Measurements from ENCODE around the gene NUP62CL. TPM values are rescaled to one million over a fixed set of nuclear protein-coding genes. Genes with fewer than 3 reads are reported as not detected.
A peak's percentile ranks its signal among the peaks of the same experiment; 100 is the strongest.

The NUP62CL gene
- total and polyA plus RNA-seq, 9 donors = 0.36 to 0.85 (median 0.50) TPM

DNA sequence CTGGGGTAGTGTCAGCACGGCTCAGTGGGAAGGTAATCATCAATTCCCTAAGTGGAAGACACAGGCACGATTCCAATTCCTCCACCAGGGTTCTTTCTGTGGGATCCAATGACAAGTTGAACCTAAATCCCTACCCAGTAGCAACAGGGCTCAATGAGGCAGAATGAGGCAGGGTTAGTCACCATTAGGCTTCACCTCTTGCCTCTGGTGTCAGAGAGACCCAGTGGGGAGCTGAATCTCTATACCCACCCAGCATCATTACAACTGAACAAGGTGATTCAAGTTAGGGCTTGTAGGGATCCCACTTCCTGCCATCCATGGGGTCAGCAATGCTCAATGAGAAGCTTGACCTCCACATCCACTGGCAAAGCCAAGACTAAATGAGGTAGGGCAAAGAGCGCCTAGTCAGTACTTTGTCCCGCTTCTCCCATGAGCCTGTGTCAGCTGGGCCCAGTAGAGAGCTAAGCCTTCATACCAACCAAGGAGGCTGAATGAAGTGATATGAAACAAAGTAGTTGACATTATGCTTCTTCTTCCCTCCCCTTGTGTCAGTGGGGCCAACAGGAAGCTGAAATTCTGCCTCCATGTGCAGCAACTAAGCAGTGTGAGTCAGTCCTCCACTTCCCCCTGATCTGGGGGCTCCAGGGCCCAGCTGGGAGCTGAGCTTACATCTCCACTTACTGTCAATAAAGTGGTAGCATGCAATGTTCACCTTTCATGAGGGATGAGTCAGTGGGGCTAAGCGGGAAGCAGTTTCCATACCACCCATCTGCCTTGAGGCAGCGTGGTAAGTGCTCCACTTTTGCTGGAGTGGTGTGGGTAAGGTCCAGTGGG, 51.2 kb downstream of the NUP62CL start:
- 80% methylated on average over 1 of the region's 6 CpGs for WGBS (ENCODE audit: insufficient coverage)
- H3K4me1 ChIP-seq (ENCODE audit: control insufficient read depth, insufficient read depth, low read length) = no peaks in the 10 kb centered on the region
- no peak for DNase-seq
- H3K27ac ChIP-seq (ENCODE audit: low read length) = no peak overlapping the region
- no peaks in the 10 kb centered on the region for H3K9me3 ChIP-seq (replicated peaks; ENCODE audit: control insufficient read depth, low read depth, low read length)
- H3K36me3 ChIP-seq (ENCODE audit: control insufficient read depth, insufficient read depth, low read length) = no peaks in the 10 kb centered on the region
- no peak overlapping the region for H3K4me3 ChIP-seq (ENCODE audit: low read length)
- H3K27me3 ChIP-seq (ENCODE audit: control insufficient read depth, insufficient read depth, low read length) = peaks cover 14% of the 10 kb centered on the region

DNA sequence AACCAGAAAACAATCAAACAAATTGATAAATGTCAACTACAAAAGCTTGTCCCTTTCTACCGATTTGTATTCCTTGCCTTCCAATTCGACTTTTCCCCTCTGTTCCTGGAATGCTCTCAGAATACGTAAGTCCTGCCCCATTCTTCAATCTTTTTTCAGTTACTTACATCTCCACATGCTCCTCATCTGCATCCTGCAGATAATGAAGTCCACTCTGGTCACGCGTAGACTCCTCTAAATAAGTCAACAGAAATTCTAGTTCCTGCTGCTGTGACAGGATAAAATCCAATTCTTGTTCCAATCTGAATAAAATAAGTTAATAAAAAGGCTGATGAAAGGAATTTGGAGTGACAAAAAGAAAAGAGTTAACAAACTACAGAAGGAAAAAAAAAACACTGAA, 53.2 kb downstream of the NUP62CL start:
- no peaks in the 10 kb centered on the region for H3K36me3 ChIP-seq (ENCODE audit: control insufficient read depth, insufficient read depth, low read length)
- H3K4me1 ChIP-seq (ENCODE audit: control insufficient read depth, insufficient read depth, low read length) = no peaks in the 10 kb centered on the region
- 51% methylated on average over 3 of the region's 5 CpGs for WGBS (ENCODE audit: insufficient coverage)
- no peak overlapping the region for H3K27ac ChIP-seq (ENCODE audit: low read length)
- no peaks in the 10 kb centered on the region for H3K9me3 ChIP-seq (replicated peaks; ENCODE audit: control insufficient read depth, low read depth, low read length)
- peaks cover 14% of the 10 kb centered on the region for H3K27me3 ChIP-seq (ENCODE audit: control insufficient read depth, insufficient read depth, low read length)
- no peak for DNase-seq
- H3K4me3 ChIP-seq (ENCODE audit: low read length) = no peak overlapping the region

DNA sequence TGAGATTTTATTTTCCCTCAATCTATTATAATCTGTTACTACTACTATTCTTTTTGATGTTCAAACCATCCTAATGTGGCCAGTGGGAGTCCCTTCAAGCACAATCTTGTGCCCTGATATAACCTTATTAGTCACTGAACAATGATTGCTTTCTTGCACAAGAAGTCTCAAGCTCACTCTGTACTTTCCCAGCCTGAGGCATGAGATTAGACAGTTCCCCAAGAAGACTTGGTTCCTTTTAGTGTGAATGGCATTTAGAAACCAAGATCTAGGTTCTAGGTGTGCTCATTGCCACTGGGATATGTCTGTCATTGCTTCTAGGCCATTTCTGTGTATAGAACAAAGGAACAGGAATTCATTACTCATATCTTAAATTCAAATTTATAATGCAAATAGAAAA, 59.6 kb downstream of the NUP62CL start:
- Histone ChIP-seq H3K36me3 (ENCODE audit: control insufficient read depth, insufficient read depth, low read length) (no peaks in the 10 kb centered on the region), H3K4me1 (ENCODE audit: control insufficient read depth, insufficient read depth, low read length) (no peaks in the 10 kb centered on the region), H3K27ac (ENCODE audit: low read length) (no peak overlapping the region), H3K9me3 (replicated peaks; ENCODE audit: control insufficient read depth, low read depth, low read length) (no peaks in the 10 kb centered on the region), H3K4me3 (ENCODE audit: low read length) (no peak overlapping the region), H3K27me3 (ENCODE audit: control insufficient read depth, insufficient read depth, low read length) (peaks cover 6% of the 10 kb centered on the region)
- no peak for DNase-seq

DNA sequence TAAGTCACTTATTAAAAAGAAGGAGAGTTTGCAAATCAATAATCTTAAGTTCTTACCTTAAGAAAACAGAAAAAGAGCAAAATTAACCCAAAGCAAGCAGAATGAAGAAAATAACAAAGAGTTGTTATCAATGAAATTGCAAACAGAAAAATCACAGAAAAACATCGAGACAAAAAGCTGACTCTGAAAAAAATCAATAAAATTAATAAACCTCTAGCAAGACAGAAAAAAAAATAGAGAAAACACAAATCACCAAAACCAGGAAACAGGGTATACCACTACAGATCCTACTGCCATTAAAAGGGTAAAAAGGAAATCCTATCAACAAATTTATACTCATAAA, 70.3 kb downstream of the NUP62CL start:
- Histone ChIP-seq H3K9me3 (replicated peaks; ENCODE audit: control insufficient read depth, low read depth, low read length) (no peaks in the 10 kb centered on the region), H3K27me3 (ENCODE audit: control insufficient read depth, insufficient read depth, low read length) (peaks cover 3% of the 10 kb centered on the region), H3K4me1 (ENCODE audit: control insufficient read depth, insufficient read depth, low read length) (no peaks in the 10 kb centered on the region), H3K4me3 (ENCODE audit: low read length) (no peak overlapping the region), H3K36me3 (ENCODE audit: control insufficient read depth, insufficient read depth, low read length) (no peaks in the 10 kb centered on the region), H3K27ac (ENCODE audit: low read length) (no peak overlapping the region)
- no peak for DNase-seq
- no CpG with 5 or more reads among the region's 1 CpG for WGBS (ENCODE audit: insufficient coverage)

DNA sequence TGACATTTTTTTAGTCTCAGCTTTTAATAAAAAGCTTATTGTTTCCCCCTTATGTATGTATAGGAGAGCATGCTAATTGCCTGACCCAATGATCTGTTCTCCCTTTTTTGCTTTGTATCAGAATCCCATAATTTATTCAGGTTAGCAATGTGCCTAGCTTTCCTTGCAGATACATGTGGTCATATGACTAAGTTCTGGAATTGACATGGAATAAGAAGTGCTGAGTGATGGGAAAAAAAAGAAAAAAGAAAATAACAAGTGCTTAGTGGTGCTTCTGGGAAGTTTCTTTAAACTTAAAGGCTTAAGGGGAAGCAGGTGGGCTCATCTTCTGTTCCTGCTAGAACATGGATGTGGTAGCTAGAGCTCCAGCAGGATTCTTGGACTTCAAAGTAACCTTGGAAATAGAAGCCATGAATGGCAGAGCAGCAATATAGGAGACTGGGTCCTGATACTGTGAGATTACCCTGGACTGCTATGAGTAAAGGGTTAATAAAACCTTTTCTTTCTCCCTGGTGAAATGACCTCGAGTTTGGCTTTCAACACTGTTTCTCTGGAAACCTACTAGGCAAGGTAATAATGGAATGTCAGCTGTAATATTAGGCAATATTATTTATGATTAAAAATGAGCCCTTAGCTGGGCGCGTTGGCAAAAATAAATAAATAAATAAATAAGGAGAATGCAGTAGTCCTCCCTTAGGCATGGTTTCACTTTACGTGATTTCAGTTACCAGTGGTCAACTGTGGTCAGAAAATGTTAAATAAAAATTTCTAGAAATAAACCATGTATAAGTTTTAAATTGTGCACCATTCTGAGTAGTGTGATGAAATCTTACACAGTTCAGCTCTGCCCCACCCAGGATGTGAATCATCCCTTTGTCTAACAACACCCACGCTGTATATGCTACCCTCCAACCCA, 70.9 kb downstream of the NUP62CL start:
- no peaks in the 10 kb centered on the region for H3K9me3 ChIP-seq (replicated peaks; ENCODE audit: control insufficient read depth, low read depth, low read length)
- DNase-seq = no peak
- no peaks in the 10 kb centered on the region for H3K4me1 ChIP-seq (ENCODE audit: control insufficient read depth, insufficient read depth, low read length)
- peaks cover 3% of the 10 kb centered on the region for H3K27me3 ChIP-seq (ENCODE audit: control insufficient read depth, insufficient read depth, low read length)
- WGBS (ENCODE audit: insufficient coverage) = no CpG with 5 or more reads among the region's 5 CpGs
- H3K36me3 ChIP-seq (ENCODE audit: control insufficient read depth, insufficient read depth, low read length) = no peaks in the 10 kb centered on the region
- no peak overlapping the region for H3K4me3 ChIP-seq (ENCODE audit: low read length)
- no peak overlapping the region for H3K27ac ChIP-seq (ENCODE audit: low read length)

DNA sequence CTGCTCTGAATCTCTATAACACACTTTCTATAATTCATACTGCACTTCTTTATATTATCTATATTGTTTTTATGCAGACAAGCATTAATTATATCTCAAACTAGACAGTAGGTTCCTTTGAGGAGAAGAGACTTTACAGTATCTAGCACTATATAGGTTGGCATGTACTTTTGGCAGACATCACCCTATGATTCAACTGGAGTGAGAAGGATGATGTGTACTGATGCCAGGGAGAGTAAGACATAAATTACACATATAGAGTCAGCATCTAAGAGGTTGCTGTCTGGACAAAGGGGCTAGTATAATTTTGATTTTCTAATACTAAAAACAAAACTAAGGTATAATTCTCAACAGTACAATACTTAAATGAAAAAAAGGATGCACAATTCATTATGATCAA, 82.5 kb downstream of the NUP62CL start:
- H3K36me3 ChIP-seq (ENCODE audit: control insufficient read depth, insufficient read depth, low read length) = no peaks in the 10 kb centered on the region
- no peak overlapping the region for H3K4me3 ChIP-seq (ENCODE audit: low read length)
- H3K27me3 ChIP-seq (ENCODE audit: control insufficient read depth, insufficient read depth, low read length) = peaks cover 3% of the 10 kb centered on the region
- no peaks in the 10 kb centered on the region for H3K4me1 ChIP-seq (ENCODE audit: control insufficient read depth, insufficient read depth, low read length)
- no peak overlapping the region for H3K27ac ChIP-seq (ENCODE audit: low read length)
- no peak for DNase-seq
- H3K9me3 ChIP-seq (replicated peaks; ENCODE audit: control insufficient read depth, low read depth, low read length) = no peaks in the 10 kb centered on the region

DNA sequence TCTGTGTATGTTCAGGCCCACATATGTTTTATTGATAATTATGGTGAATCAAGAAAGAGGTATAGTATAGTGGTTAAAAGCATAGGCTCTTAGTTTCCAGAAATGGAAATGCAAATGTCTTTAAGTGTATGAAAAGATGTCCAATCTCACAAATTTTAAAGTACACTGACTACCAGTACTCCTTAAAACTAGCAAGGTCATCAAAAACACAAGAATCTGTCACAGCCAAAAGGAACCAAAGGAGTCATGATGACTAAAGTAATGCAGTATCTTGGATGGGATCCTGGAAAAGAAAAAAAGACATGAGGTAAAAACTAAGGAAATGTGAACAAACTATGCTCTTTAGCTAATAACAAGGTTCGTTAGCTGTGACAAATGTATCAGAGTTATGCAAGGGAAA, 87.0 kb downstream of the NUP62CL start:
- no CpG with 5 or more reads among the region's 1 CpG for WGBS (ENCODE audit: insufficient coverage)
- Histone ChIP-seq H3K27me3 (ENCODE audit: control insufficient read depth, insufficient read depth, low read length) (peaks cover 12% of the 10 kb centered on the region), H3K4me3 (ENCODE audit: low read length) (no peak overlapping the region), H3K27ac (ENCODE audit: low read length) (no peak overlapping the region), H3K9me3 (replicated peaks; ENCODE audit: control insufficient read depth, low read depth, low read length) (no peaks in the 10 kb centered on the region), H3K36me3 (ENCODE audit: control insufficient read depth, insufficient read depth, low read length) (peaks cover 9% of the 10 kb centered on the region), H3K4me1 (ENCODE audit: control insufficient read depth, insufficient read depth, low read length) (no peaks in the 10 kb centered on the region)
- DNase-seq = no peak

DNA sequence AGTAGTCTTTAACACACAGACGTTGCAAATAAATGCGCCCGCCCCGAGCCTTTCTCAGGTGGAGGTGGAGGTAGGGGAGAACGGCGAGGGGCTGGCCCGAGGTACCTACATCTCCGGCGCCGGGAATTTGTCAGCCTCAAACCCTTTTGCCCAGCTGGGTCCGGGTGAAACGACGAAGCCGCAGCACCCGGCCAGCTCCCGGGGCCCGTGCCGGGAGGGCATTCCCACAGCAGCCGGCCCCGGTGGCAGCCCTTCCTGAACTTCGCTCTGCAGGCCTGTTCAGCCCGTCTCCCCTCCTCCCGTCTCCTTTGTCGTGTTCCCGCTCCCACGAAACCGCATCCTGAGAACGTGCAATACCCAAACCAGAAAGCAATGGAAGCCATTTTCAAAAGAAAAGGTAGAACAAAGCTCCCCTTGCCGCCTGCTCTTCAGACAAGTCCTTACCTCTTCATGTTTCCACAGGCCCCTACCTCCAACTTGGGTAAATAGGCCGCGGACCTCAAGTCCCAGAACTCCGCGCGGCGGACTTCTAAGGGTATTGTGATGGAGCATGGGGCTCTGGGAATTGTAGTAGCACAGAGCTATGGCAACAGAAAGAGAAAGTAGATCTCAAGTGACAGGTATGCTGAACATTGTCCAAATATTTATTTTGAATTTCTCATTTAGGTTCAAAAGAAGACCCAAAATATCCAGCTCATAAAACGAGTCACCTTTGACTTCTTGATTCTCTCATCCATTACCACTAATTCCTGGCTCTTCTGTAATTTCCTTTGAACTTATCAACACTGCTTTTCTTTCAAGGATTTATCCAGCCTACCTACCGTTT, 87.7 kb downstream of the NUP62CL start, which contains the start of gene RBM41:
RBM41 (minus strand) TSS at position 501 of the 826 bp plus-strand sequence; CDS start at position 452, 49 bp downstream.
- H3K27ac ChIP-seq (ENCODE audit: low read length) = peak within 1 kb of the TSS; percentile 53
- H3K4me1 ChIP-seq (ENCODE audit: control insufficient read depth, insufficient read depth, low read length) = no peaks in the 10 kb centered on the region
- 29% methylated on average over 30 of the region's 37 CpGs for WGBS (ENCODE audit: insufficient coverage)
- peaks cover 13% of the 10 kb centered on the region for H3K27me3 ChIP-seq (ENCODE audit: control insufficient read depth, insufficient read depth, low read length)
- H3K4me3 ChIP-seq (ENCODE audit: low read length) = peak within 1 kb of the TSS; percentile 62
- peaks cover 16% of the 10 kb centered on the region for H3K36me3 ChIP-seq (ENCODE audit: control insufficient read depth, insufficient read depth, low read length)
- peak; percentile 92 for DNase-seq
- H3K9me3 ChIP-seq (replicated peaks; ENCODE audit: control insufficient read depth, low read depth, low read length) = no peaks in the 10 kb centered on the region

DNA sequence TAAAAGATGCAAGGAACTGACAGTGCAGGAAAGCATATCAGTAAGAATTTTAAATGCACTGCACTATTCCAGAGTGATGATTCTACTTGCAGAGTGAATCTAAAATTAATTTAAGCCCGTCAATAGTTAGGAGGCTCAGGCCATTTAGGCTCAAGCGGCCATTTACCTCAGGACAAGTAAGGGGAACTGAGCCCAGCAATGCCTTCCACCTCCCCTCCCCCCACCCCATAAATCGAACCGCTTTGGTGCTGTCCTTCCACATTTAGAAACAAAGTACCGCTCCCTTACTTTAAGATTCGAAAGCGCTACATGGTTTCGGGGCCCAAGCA, 88.3 kb downstream of the NUP62CL start:
- no peaks in the 10 kb centered on the region for H3K9me3 ChIP-seq (replicated peaks; ENCODE audit: control insufficient read depth, low read depth, low read length)
- H3K27ac ChIP-seq (ENCODE audit: low read length) = peak overlapping the region; percentile 53
- H3K36me3 ChIP-seq (ENCODE audit: control insufficient read depth, insufficient read depth, low read length) = peaks cover 17% of the 10 kb centered on the region
- H3K27me3 ChIP-seq (ENCODE audit: control insufficient read depth, insufficient read depth, low read length) = peaks cover 14% of the 10 kb centered on the region
- peak; percentile 15 for DNase-seq
- peak overlapping the region; percentile 62 for H3K4me3 ChIP-seq (ENCODE audit: low read length)
- H3K4me1 ChIP-seq (ENCODE audit: control insufficient read depth, insufficient read depth, low read length) = no peaks in the 10 kb centered on the region
- 16% methylated on average over 4 of the region's 8 CpGs for WGBS (ENCODE audit: insufficient coverage)

DNA sequence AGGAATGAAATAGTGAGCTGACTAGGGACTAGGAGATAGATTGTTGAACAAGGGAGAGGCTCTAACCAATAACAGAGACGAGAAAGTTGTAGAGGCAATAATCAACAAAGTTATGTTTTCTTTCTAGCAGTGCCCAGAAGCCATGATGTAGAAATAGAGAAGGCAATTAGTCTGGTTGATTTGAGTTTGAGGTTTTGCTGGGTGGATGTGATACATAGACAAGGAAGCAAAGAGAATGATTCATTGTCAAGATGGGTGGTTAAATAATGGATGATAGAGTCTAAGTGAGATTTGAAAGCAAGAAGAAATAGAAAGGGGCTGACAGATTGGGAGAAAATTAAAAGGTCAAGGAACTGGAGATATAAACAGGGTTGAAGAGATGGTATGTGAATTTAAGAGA, 98.8 kb downstream of the NUP62CL start:
- DNase-seq = no peak
- Histone ChIP-seq H3K9me3 (replicated peaks; ENCODE audit: control insufficient read depth, low read depth, low read length) (no peaks in the 10 kb centered on the region), H3K4me3 (ENCODE audit: low read length) (no peak overlapping the region), H3K4me1 (ENCODE audit: control insufficient read depth, insufficient read depth, low read length) (no peaks in the 10 kb centered on the region), H3K36me3 (ENCODE audit: control insufficient read depth, insufficient read depth, low read length) (no peaks in the 10 kb centered on the region), H3K27ac (ENCODE audit: low read length) (no peak overlapping the region), H3K27me3 (ENCODE audit: control insufficient read depth, insufficient read depth, low read length) (no peaks in the 10 kb centered on the region)
- WGBS (ENCODE audit: insufficient coverage) = 100% methylated on average over 1 of the region's 1 CpG
